DOHH2 (cell line): ENCODE measurements around the gene FLNA.

Source experiments
- H3F3A ChIP-seq: fragments of 200-600 bp; sonication (generic), shearing (Covaris generic); 2 replicates; pipeline ENCODE4 v1.6.0; 2016; ENCODE audit warnings: antibody characterized with exemption, mild to moderate bottlenecking; ENCODE audit not compliant: control insufficient read depth, insufficient read depth
- H3K27ac ChIP-seq: fragments of 200-600 bp; sonication (generic); 2 replicates; pipeline ENCODE4 v1.5.1; 2014; ENCODE audit warnings: low read depth, mild to moderate bottlenecking, low read length, moderate library complexity
- H3K27me3 ChIP-seq: fragments of 200-600 bp; sonication (generic); 2 replicates; pipeline ENCODE4 v1.6.1; 2014; ENCODE audit warnings: mild to moderate bottlenecking, low read length, mixed read lengths; ENCODE audit not compliant: control insufficient read depth
- H3K36me3 ChIP-seq: fragments of 200-600 bp; sonication (generic); 2 replicates; pipeline ENCODE4 v1.6.1; 2014; ENCODE audit warnings: mild to moderate bottlenecking, low read length, moderate library complexity, mixed read lengths; ENCODE audit not compliant: control insufficient read depth
- H3K4me1 ChIP-seq: fragments of 200-600 bp; sonication (generic); 2 replicates; pipeline ENCODE4 v1.6.1; 2014; ENCODE audit warnings: mild to moderate bottlenecking, low read length, mixed read lengths; ENCODE audit not compliant: control insufficient read depth
- H3K4me2 ChIP-seq: fragments of 200-600 bp; sonication (generic); 2 replicates; pipeline ENCODE4 v1.6.0; 2014; ENCODE audit warnings: mild to moderate bottlenecking, low read length, moderate library complexity
- H3K4me3 ChIP-seq: fragments of 200-600 bp; sonication (generic); 2 replicates; pipeline ENCODE4 v1.5.1; 2014; ENCODE audit warnings: mild to moderate bottlenecking, low read length, mixed read lengths
- H3K79me2 ChIP-seq: fragments of 200-600 bp; sonication (generic); 2 replicates; pipeline ENCODE4 v1.6.1; 2014; ENCODE audit warnings: mild to moderate bottlenecking, low read length, mixed read lengths; ENCODE audit not compliant: control insufficient read depth
- H3K9me2 ChIP-seq: fragments of 200-600 bp; sonication (generic); replicated peaks from 2 replicates; pipeline ENCODE4 v1.6.1; 2014; ENCODE audit warnings: mild to moderate bottlenecking, low read length, mixed read lengths; ENCODE audit not compliant: control insufficient read depth
- H3K9me3 ChIP-seq: fragments of 200-600 bp; sonication (generic); 2 replicates; pipeline ENCODE4 v1.6.1; 2014; ENCODE audit warnings: antibody characterized with exemption, low read length, mixed read lengths; ENCODE audit not compliant: control insufficient read depth, insufficient read depth
- H4K20me1 ChIP-seq: fragments of 200-600 bp; sonication (generic); 2 replicates; pipeline ENCODE4 v1.6.0; 2014; ENCODE audit warnings: low read depth, mild to moderate bottlenecking, antibody characterized with exemption, low read length, moderate library complexity; ENCODE audit not compliant: control insufficient read depth, insufficient read depth
- CTCF ChIP-seq: fragments of 200-600 bp; sonication (generic); IDR thresholded peaks from one replicate; pipeline ENCODE4 v1.5.1; 2014; ENCODE audit warnings: antibody characterized with exemption, mild to moderate bottlenecking, low read depth, low read length; ENCODE audit not compliant: poor library complexity, severe bottlenecking
- EZH2phosphoT487 ChIP-seq: fragments of 200-600 bp; sonication (generic); IDR thresholded peaks from 2 replicates; pipeline ENCODE4 v1.6.1; 2017; ENCODE audit warnings: borderline replicate concordance, mild to moderate bottlenecking, antibody characterized with exemption, low read length, moderate library complexity, mixed read lengths

FLNA gene

GRCh38 chrX:154332561-154332960 lies 41.9 kb downstream of the FLNA start:
- Histone ChIP-seq H3K27ac (no peak overlapping the region), H3K36me3 (no peaks in the 10 kb centered on the region), H3K79me2 (no peaks in the 10 kb centered on the region), H3K9me3 (no peaks in the 10 kb centered on the region), H3K4me1 (peaks cover 18% of the 10 kb centered on the region), H3K4me3 (no peak overlapping the region), H3K27me3 (no peaks in the 10 kb centered on the region), H4K20me1 (no peaks in the 10 kb centered on the region), H3K9me2 (no peaks in the 10 kb centered on the region), H3K4me2 (no peak overlapping the region), H3F3A (no peaks in the 10 kb centered on the region)
- TF ChIP-seq CTCF: no peak
- TF ChIP-seq EZH2phosphoT487: no peak

- Histone ChIP-seq H3K27ac (no peak overlapping the region), H4K20me1 (no peaks in the 10 kb centered on the region), H3K4me2 (no peak overlapping the region), H3K36me3 (no peaks in the 10 kb centered on the region), H3F3A (no peaks in the 10 kb centered on the region), H3K9me3 (no peaks in the 10 kb centered on the region), H3K4me3 (no peak overlapping the region), H3K9me2 (no peaks in the 10 kb centered on the region), H3K27me3 (peaks cover 6% of the 10 kb centered on the region), H3K79me2 (no peaks in the 10 kb centered on the region), H3K4me1 (peaks cover 20% of the 10 kb centered on the region)
- TF ChIP-seq CTCF (no peak), EZH2phosphoT487 (no peak)
Measured at GRCh38 chrX:154329294-154329693, 45.1 kb downstream of the FLNA start.

DNA sequence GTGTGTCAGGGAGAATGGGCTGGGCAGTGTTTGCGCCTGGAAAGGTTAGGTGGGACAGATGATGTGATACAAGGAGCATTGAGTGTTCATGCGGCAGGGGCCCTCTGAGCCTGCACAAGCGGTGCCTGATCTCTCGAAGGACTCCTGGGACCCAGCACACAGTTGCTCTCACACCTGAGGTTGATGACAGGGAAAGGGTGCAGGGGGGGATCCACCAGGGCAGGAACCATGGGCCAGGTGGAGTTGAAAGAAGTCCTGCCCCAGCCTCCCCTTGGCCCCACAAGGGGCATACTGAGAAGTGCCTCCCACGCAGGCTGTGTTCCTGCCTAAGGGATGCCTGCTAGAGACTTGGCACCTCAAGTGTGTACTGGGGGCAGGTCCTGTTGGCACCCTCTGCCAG lies 45.8 kb downstream of the FLNA start:
- Histone ChIP-seq H3K4me3 (no peak overlapping the region), H3K27me3 (peaks cover 6% of the 10 kb centered on the region), H3K4me1 (peaks cover 14% of the 10 kb centered on the region), H4K20me1 (no peaks in the 10 kb centered on the region), H3K4me2 (no peak overlapping the region), H3K79me2 (no peaks in the 10 kb centered on the region), H3K9me3 (no peaks in the 10 kb centered on the region), H3K27ac (no peak overlapping the region), H3K9me2 (no peaks in the 10 kb centered on the region), H3K36me3 (no peaks in the 10 kb centered on the region), H3F3A (no peaks in the 10 kb centered on the region)
- TF ChIP-seq CTCF (no peak), EZH2phosphoT487 (no peak)
